Choroid plexus epithelial cell (primary cell): ENCODE measurements around the gene SSR4.

Source experiments
- DNase-seq: peaks from one replicate; pipeline ENCODE4 v3.0.0-alpha.2; 2010; ENCODE audit warnings: low read depth
- H3K4me3 ChIP-seq: 2 replicates; pipeline ENCODE4 v1.5.1; 2011; ENCODE audit warnings: low read depth, mild to moderate bottlenecking, control low read depth, low read length, moderate library complexity
- TF ChIP-seq, protein P1 (sequence below): conservative IDR thresholded peaks from 2 replicates; pipeline ENCODE4 v1.5.1; 2011; ENCODE audit warnings: low read depth, mild to moderate bottlenecking, control low read depth, inconsistent platforms, low read length, moderate library complexity

The SSR4 gene

DNA sequence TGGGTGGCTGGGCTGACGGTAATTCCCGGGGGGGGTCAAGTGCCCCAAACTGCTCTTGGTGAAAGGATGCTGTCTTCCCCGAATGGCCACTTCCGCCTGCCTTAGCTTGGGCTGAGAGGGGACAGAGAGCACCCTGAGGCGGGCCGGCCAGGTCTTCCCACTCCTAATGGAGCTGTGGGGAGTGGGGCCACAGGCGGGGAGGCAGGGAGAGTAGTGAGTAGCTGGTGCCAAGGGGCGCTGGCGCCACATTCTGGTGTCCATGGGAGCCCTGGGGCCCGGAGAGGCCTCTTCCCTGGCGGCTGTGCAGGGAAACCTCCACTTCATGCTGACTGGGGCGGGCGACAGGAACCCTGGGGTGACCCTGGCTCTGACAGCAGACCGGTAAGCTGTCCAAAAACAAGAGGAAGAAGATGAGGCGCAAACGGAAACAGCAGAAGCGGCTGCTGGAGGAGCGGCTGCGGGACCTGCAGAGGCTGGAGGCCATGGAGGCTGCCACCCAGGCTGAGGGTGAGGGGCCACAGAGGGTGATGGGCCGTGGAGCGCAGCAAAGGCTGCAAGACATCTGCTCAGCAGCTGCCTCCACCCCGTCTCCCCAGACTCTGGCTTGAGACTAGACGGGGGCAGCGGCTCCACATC lies 11.0 kb upstream of the SSR4 start:
- no peak overlapping the region for H3K4me3 ChIP-seq
- TF ChIP-seq, protein P1, sequence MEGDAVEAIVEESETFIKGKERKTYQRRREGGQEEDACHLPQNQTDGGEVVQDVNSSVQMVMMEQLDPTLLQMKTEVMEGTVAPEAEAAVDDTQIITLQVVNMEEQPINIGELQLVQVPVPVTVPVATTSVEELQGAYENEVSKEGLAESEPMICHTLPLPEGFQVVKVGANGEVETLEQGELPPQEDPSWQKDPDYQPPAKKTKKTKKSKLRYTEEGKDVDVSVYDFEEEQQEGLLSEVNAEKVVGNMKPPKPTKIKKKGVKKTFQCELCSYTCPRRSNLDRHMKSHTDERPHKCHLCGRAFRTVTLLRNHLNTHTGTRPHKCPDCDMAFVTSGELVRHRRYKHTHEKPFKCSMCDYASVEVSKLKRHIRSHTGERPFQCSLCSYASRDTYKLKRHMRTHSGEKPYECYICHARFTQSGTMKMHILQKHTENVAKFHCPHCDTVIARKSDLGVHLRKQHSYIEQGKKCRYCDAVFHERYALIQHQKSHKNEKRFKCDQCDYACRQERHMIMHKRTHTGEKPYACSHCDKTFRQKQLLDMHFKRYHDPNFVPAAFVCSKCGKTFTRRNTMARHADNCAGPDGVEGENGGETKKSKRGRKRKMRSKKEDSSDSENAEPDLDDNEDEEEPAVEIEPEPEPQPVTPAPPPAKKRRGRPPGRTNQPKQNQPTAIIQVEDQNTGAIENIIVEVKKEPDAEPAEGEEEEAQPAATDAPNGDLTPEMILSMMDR, result no peak
- DNase-seq, result no peak

DNA sequence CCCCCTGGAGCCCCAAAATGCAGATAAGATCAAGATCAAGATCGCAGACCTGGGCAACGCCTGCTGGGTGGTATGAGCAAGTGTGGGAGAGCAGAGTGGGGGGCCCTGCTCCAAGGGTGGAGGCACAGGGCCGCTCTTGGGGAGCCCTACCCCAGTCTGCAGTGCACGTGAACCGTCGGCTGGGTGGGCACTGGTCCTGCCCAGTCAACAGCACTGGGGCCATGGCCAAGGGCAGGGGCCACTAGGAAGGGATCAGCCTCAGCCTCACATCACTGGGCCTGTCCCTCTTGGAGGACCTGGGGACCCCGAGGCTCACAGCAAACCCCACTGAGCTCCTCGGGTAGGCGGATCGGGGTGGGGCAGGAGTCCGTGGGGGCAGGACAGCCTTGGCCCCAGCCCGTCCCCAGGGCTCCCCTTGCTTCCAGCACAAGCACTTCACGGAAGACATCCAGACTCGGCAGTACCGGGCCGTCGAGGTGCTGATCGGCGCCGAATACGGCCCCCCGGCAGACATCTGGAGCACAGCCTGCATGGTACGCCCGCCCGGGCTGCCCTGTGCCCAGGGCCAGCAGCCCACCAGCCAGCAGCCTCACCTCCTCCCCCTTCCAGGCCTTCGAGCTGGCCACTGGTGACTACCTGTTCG lies 10.0 kb upstream of the SSR4 start:
- no peak overlapping the region for H3K4me3 ChIP-seq
- no peak for DNase-seq
- TF ChIP-seq, protein P1, result no peak

DNA sequence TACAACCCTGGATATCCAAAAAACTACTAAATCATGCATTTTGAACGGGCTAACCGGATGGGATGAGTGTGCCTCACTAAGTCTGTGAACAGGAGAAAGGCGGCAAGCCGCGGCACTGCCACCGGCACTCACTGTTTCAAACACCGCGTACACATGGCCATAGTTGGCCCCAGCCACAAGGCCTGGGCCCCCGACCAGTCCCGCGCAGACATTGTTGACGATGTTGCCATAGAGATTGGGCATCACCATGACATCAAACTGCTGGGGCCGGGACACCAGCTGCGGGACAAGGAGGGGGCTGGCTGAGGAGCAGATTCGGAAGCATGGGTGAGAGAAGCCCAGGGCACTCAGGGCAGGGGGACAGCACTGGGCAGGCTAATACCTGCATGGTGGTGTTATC lies 7.8 kb upstream of the SSR4 start:
- no peak overlapping the region for H3K4me3 ChIP-seq
- TF ChIP-seq, protein P1, result no peak
- no peak for DNase-seq

DNA sequence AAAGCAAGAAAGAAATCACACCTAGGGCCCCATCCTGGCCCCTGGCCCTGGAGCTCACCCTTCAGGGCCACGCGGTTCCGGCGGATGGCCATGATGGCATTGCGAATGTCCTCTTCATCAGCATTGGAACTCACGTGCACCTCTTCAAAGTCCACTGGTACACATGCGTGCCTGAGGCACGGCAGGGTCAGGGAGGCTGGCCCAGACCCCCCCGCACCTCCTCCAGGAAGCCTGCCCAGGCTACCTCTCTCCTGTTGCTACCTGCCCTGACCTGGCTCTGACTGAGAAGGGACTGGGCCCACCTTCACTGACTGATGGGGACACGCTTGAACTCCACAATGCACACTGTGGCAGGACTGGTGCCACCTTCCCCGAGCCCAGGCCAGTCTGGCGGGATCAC lies 4.8 kb upstream of the SSR4 start:
- TF ChIP-seq, protein P1, result no peak
- DNase-seq, result no peak
- H3K4me3 ChIP-seq, result no peak overlapping the region

DNA sequence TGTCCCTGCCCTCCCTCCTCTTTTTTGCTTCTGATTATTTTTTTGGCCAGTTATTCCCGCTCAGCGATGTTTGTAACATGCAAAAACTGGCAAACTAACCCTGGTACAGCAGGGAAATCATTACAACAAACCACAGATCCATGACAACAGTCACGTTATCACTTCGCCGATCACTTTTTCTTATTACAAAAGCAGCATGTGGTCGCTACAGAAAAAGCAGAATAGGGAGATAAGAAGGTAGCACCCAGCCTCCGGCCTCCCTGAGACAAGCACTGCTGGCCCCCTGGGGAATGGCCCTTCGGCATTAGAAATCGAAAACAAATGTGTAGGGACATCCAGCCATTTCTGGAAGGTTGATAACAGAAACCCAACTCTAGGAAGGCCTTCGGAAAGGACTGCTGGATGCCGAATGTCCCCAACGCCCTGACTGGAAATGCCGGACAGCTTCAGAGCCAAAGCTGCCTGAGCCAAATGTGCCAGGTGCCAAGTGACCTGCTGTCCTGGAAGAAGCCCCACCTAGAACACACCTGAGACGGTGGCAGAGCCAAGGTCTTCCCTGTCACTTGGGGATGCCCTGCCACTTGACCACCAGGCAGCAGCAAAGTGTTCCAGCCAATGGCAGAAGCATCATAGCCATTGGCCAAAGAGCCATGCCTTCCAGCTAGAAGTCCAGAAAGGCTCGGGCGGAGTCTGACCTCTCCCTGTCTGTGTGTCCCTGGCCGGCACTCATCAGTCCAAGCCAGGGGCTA lies 3.2 kb upstream of the SSR4 start:
- DNase-seq, result no peak
- TF ChIP-seq, protein P1, result no peak
- no peak overlapping the region for H3K4me3 ChIP-seq

DNA sequence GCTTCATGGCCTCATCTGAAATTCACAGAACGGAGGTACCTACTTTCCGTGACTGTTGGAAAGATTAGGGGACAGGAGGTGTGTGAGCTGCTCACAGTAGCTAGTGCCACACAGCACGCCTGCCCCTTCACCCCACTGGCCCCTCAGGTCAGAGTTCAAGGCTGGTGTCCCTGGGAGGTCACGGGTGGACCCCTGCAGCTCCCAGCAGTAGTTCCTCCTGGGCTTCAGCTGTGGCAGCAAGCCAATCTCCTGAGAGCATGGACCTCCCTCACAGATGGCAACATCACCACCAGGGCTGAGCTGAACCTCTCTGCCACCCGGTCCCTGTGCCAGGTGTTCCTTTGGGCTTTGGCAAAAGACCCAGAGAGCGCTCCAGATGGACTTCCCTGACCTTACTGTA lies 2.1 kb upstream of the SSR4 start:
- TF ChIP-seq, protein P1, result no peak
- no peak overlapping the region for H3K4me3 ChIP-seq
- no peak for DNase-seq
